ENCODE data around the gene MAN2C1.
"Not testable (repeated sequence)": the region's sequence is repeated elsewhere in the genome, so short reads cannot be mapped to it uniquely, and the experiment has no call there.

The MAN2C1 gene

DNA sequence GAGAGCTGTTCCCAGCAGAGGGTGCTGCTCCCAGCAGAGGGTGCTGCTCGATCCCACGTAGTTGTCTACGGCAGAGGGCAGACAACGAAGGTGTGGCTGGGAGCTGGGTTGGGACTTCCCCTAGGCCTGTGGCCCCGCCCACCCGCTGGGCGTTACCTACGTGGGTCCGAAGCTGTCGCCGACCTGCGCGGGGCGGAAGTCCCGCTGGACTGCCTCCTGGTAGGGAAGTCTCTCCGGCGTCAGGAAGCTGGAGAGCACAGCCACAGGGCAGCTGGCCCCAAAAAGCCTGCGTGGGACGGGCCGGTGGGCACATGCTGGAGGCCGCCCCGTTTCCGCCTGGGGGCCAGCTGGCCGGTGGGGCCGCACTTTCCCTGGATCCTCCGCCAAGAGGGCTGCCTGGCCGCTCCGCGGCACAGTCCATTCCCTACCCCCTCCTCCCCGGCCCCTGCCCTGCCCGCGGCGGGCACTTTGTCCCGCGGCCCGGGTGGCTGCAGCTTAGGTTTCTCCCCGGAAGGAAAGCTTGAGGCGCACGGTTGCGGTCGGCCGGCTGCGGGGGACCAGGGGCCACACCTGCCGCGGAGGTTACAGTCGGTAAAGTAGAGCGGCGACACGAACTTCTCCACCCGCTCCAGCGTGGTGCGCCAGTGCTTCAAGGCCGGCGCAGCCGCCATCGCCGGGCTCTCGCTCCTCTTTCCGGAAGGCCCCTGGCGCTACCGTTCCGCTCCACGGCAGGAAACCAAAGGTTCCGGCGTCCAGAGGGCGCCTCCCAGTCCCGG lies at the start of gene MAN2C1:
Gene MAN2C1, minus strand, starts transcription at position 695 of the 776 bp plus-strand sequence. Its CDS starts 24 bp downstream, at position 671.
- DNase-seq: peak; percentile 93

DNA sequence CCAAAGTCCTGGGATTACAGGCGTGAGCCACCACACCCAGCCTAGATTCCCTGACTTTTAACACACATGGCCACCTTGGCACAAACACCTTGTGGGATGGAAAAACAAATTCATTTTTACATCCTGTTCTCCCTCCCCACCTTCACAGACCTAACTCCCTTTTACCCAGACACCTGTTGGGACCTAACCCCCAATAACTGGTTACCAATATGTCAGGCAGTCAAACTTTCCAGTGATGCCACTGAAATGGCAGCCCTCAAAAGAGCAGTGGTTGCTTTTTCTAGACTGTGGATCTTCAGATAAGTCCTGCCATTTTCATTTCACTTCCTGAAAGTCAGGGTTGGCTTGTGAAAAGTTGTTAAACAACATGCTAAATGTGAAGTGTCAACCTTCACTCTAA lies 48.2 kb upstream of the MAN2C1 start:
- no peak for DNase-seq

DNA sequence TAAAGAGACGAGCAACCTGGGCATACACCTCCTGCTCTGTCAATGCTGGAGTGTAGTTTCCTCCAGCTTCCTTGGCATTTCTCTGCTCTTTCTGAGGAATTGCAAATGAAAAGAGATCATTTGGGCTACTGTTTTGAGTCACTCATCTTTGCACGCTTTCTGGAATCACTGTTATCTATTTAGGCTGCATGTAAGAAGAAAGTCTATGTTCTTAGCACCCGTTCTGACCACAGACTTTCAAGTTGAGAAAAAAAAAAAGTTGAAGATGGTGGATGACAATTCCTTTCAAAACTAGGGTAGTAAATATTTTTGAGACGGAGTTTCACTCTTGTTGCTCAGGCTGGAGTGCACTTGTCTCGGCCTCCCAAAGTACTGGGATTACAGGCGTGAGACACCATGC lies 41.8 kb upstream of the MAN2C1 start:
- DNase-seq: no peak

DNA sequence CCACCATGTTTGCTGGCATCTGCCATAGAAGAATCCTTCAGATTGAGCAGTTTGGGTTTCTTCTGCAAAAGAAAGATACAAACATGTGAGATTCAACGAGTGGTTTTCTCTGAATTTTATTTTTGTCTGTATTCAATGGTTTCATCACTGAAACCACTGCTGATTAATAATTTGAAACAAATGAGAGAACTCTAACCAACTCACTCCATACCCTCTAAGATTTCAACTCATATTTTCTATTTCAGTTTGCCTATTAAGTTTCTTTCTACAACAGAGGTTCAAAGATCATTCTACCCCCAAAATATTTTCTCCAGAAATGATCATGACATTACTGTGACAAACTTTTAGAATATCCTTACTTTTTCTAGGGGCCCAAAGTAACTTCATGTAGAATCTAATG lies 38.7 kb upstream of the MAN2C1 start:
- no peak for DNase-seq

DNA sequence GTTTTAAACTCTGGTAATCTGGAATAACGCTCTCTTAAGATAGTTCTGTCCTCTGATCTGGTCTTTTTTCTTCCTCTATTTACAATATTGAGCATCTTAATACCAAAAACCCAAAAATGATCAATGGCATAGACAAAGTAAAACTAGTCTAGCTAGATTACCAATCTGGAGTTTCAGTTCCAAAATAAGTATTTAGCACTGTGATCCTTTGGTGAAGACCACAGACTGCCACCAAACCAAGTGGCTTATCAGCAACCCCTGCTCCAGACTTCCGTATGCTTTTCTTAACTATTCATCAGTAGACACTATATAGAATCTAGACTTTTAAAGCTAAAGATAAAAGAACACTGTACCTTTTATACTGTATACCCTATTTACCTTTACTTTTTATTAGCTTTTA lies 35.5 kb upstream of the MAN2C1 start:
- no peak for DNase-seq

DNA sequence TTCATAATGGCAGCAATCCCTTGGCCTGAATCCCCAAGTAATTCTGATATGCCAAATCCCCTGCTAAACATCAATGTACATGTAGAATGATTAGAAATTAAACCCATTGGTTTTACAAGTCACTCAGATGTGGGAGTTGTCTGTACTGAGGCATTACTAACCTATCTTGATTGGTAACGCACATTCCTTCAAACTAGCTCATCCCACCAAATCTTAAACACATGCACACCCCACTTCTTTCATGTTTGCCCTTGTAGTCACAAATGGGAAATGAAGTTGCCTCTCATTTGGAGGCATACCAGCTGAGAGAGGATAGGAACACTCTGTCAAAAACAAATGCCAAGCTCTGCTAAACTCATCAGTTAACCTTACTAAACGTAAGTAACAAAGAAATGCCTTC lies 29.1 kb upstream of the MAN2C1 start:
- no peak for DNase-seq

DNA sequence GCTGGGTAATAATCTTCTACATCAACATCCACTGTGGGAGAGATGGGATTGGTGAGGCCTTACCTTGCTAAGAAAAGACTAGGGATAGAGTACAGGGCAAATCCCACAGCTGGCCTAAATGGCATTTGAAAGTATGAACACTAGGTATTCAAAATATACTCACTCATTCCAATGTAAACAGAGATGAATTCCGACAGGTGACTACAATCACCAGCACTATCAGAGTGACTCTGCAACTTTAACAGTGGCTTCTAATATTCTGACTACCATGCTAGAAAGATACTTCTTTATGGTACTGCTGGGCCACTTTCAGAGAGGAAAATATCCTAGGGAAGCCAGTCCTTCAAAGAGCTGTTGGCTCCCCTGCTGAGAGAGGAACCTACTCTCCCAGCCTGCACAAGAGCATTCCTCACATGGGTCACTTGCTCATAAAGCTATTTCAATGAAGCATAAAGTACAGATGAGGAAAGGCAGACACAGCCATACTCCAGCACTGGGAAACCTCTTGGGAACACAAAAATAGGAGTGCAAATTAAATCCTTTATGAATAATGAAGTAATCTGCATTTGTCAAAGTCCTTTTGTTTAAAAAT lies 21.5 kb upstream of the MAN2C1 start:
- DNase-seq: no peak

DNA sequence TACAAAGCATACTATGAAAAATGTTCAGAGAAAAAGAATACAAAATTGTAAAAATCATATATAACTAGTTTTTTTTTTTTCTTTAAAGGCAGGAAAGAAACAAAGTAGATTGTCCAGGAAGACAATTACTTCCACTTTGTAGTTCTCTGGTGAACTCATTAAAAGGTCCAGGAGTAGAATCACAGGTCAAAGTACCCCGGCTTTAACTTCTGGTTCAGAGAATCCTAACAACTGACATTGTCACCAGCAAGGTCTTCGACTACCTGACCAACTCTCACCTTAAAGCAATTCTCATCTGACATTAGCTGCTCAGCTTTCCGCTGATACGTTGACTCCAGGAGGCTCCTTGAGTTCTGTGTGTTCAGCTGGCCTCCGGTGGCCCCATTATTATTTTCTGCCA lies 15.6 kb upstream of the MAN2C1 start:
- not testable (repeated sequence) for DNase-seq

DNA sequence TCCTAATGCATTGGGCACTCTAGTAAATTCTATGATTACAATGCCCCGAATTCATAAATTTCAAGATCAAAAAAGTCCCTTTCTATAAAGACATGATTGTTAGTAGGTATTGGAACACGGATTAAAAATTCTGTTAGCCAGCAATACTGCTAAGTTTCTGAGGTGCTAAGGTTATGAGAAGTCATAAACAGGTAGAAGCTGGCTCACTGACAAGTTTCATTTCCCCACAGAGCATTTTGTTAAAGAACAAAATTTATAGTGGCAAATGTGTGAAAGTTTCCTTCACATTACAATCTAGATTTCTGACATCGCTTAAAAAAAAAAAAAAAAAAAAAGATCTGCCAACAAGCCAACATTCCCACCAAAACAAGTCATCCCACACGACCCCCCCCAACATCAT lies 12.4 kb upstream of the MAN2C1 start:
- DNase-seq: no peak

DNA sequence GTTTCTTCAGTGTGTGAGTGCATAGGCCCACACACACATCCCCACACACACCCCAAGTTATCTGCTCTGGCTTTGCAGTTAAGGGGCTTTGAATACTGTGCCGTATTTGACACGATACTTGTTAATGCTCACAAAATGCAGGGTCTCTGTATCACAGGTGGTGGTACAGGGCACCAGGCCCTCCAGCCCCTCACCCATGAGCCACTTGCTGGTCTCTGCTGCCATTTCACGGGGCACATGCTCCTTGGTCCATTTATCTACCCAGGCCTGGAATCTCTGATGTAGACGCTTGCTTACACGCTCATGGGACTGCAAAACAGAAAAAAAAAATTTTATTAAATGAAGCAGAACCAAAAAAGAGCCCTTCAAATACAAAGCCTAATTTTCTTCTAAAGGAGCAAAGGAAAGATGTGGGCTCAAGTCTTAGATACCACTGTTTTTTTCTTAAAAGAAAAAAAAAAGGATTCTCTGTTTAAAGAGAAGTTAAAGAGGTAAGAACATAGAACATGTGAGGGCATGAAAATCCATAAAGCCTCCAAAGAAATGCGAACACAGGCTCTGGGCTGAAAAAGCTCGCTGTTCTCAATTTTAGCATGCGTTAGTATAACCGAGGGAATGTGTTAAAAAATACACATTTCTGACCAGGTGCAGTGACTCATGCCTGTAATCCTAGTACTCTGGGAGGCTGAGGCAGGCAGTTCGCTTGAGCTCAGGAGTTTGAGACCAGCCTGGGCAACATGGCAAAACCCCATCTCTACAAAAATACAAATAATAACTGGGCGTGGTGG lies 3.7 kb upstream of the MAN2C1 start:
- DNase-seq: no peak

DNA sequence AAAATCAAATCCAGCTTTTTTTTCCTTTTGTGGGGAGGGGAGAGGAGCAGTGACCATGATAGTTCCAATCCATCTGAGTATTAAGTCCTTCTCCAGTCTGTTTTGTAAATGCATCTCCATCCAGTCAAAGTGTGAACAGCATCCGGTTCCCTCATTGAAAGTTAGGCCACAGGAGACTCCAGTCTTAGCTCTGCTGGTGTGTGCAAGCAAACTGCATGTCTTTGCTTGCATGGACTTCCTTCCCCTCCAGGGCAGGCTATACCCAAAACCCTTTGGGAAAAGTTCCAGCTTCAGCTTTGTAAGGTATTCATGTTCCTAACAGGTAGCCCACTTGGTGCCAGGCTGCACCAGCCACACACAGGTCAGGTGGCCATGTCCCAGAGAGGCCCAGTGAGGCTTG lies 3.1 kb upstream of the MAN2C1 start:
- no peak for DNase-seq

DNA sequence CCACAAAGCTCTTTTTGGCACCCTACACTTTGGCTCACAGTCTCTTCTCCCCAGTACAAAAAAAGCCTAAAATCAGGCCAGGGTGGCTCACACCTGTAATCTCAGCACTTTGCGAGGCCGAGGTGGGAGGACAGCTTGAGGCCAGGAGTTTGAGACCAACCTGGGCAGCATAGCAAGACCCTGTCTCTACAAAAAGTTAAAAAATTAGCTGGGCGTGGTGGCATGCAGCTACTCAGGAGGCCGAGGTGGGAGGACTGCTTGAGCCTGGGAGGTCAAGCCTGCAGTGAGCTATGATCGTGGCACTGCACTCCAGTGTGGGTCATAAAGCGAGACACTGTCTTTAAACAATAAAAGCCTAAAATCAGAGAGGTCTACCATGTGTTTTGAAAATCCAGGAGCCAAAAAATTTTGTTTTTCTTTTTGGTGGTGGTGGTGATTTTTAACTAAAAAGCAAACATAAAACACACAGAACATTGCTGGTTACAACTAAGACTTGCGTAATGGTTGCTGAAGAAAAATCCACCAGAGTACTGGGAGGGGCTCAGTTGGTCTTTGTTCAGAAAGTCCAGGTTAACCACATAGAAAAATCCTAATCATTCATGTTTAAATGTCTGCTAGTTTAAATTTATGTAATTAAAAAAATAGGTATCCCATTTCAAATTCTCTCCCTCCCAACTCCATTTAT lies 1.6 kb upstream of the MAN2C1 start:
- no peak for DNase-seq

DNA sequence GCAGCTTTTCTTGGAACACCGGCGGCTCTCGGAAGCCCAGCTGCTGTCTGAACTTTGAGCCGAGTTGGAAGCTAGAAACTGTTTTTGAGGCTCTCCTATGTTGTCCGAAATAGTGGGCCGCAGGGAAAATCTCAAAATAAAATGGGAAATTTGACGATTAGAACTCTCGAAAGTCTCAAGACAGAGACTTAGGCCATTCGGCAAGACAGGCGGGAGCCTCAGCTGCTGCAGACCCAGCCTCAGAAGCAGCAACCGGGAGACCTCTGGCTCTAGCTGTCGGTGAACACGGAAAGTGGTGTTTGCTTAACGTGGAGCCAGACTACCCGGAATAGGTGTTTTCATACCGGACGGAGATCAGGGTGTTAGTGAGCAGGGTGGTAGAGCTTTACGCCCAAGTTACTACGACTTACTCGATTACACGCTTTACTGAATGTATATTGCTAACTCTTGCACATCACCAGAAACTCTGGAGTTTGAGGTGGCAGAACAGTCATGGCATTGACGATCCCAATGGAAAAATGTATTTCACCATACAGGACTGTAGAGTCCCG lies 357 bp upstream of the MAN2C1 start:
- no peak for DNase-seq

DNA sequence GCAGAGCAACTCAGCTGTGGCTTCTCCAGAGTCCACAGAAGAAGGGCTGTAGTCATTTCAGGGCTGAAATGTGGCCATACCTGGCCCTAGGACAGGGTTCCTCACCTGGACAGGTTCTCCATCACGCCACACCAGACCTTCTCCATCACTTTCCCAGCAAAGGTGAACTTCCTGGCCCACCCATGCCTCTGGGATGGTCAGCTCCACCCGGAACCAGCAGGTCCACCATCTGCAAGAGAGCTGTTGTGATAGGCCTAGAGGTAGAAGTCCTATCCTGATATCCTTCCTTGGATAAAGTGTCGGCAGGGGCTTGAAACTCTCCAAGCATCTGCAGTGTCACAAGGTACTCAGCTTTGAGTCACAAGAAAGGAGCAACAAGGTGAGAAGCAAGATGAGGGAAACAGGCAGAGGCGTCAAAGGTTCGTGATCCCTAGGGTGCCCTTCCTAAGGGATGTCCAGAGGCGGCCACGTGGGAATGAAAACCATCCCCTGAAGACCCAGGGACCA lies 948 bp downstream of the MAN2C1 start:
- no peak for DNase-seq

DNA sequence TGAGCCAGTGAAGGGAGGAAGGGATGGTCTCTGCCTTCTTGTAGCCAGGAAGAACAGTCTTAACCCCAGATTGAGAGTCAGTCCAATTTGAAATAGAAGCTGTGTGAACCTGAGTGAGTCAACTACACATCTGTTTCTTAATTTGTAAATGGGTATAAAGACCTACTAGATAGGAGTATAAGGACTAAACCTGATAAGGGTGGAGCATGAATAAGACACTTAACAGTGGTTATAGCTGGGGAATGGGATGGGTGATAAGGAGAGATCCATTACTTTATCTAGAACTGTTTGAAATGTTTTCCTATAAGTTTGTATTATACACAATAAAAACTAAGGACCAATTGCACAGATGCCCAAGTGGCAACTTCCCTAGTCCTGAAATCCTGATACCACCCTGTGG lies 1.4 kb downstream of the MAN2C1 start:
- DNase-seq: no peak

DNA sequence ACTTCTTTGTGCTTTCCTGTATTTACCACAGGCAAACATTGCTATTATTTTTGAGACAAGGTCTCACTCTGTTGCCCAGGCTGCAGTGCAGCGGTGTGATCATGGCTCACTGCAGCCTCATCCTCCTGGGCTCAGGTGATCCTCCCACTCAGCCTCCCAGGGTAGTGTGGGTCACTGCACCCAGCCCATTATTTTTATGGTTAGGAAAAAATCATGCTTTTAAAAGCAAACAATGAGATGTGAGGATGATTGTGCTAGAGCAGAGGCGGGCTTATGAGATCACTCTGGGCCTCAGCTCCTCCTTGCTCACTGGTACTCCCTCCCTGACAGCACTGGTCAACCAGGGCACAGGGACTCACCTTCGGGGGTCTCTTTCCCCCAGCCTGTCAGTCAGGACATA lies 2.2 kb downstream of the MAN2C1 start:
- DNase-seq: no peak

DNA sequence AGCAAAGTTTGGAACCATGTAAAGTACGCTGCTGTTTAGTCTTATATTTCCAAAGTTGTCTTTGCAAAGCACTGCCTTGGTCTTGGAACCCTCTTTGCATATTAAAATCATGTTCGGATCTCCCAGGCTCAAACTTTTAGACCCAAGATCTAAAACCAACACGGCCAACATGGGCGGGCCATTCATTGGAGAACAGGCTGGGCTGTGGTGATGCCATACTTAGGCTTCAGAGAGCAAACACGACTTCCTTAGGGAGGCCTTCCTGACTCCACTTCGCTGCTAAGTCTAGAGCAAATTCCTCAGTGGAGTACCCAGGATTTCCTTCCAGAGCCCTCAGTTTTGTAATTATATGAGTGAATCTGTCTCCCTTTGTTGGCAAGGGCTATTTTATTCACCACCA lies 3.5 kb downstream of the MAN2C1 start:
- DNase-seq: no peak

DNA sequence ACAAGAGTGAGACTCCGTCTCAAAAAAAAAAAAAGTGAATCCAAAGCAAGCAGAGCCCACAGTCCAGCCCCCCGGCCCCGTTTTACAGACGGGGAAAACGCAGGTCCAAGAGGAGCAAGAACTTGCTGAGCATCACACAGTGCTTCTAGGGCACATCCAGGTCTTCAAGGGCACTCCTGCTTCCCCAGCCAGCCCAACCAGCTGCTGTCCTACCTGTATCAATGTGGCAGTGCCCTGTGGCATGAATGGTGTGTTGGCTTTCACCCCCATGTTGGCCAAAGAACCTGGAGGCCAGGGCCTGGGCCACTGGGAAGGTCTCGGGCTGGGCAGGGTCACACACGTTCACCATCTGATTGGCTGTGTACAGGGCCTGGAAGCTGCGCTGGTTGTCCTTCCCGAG lies 4.6 kb downstream of the MAN2C1 start:
- no peak for DNase-seq

DNA sequence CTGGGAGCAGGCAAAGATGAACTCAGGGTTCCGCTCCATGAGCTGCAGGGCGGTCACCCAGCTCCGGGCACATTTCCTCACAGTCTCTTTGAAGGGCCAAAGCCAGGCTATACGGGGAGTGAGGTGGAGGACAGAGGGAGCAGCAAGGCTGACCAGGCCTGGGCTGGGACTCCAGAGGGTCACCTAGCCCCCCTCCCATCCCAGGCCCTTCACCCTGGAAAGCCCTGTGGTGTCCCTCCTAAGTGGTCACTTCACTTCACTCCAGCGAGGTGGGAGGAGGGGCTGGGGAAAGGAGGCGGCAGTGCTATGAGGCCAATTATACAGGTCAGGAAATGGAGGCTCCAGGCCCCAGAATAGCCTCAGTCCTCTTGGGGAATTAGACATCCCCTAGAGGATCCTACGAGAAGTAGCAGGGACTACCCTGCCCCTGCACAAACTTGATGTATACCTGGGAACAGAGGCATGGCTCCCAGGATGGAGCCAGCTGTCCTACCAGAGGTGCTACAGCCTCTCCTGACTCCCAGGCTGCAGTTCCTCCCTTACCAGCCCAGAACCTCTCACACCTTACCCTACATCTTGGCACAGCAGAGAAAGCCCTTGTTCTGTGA lies 5.7 kb downstream of the MAN2C1 start:
- no peak for DNase-seq

DNA sequence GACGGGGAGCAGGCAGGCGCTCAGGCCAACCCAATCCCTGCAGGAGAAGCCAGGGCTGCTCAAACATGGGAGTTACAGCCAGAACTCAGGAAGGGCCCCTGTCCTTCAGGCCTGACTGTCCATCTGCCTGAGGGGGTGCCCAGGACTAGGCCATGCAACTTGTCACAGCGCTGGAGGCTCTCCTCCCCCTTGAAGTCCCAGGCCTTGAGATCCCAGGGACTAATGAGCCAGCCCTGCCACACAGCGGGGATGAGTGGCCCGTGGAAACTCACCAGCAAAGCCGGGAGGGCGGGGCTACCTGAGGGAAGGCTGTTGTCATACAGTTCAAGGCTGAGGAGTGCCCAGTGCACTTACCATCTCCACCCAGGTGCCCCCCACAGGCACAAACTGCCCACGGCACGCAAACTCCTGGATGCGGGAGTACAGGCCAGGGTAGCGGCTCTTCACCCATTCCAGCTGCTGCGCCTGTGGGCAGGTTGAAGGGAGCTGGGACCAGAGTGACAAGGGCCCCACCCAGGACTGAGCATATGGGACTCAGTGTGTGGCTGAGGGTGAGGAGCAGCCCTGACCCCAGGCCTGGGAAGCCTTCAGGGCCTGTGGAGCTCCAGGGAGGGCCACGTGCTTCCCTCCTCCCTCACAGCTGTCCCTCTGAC lies 6.3 kb downstream of the MAN2C1 start:
- no peak for DNase-seq

DNA sequence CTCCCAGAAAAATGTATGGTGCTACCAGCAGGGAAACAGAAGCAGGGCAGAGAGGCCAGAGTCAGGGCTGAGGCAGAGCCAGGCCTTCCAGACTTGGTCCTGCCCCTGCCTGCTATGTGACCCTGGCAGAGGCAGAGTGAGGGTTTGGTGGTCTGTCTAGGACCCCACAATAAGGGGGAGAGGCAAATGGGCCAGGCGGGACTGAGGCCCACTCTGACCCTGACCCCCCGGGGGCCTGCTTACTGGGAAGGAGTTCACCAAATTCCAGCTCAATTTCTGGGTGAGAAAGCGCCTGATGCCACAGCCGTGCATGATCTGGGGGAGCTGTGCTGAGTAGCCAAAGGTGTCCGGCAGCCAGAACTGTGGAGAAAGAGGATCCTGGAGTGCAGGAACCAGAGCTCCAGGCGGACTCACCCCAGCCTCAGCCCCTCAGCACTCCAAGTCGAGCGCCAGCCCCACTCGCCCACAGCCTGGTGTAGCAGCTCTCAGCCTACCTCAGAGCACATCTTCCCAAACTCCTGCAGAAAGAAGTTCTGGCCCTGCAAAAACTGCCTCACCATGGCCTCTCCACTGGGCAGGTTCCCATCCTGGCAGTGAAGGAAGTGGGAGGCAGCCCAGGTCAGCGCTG lies 6.9 kb downstream of the MAN2C1 start:
- DNase-seq: no peak
